GM21529 (cell line): ENCODE measurements around the gene TBC1D16.

Experiments used
- ATAC-seq: cut with Tn5 transposase; IDR thresholded peaks from one replicate; pipeline ENCODE4 v1.9.1; 2021; ENCODE audit not compliant: unreplicated experiment

Gene TBC1D16

GRCh38 chr17:80026359-80027042 is 9.2 kb downstream of the TBC1D16 start:
- no peak for ATAC-seq

DNA sequence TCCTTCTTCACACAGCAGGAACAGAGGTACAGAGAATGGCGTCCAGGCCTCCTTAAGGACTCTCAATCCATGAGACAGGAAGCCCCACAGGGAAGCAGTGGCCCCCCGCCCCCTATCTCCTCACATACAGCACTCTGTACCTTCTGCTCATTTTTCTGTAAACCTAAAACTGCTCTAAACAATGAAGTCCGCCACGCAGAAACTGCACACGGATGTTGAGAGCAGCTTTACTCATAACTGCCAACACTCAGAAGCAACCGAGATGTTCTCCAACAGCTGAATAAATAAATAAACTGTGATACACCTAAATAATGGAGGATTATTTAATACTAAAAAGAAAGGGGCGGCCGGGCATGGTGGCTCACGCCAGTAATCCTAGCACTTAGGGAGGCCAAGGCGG is 9.9 kb downstream of the TBC1D16 start:
- ATAC-seq, result no peak

- ATAC-seq, result no peak
Observed at GRCh38 chr17:80025140-80025539, 10.5 kb downstream of the TBC1D16 start.

DNA sequence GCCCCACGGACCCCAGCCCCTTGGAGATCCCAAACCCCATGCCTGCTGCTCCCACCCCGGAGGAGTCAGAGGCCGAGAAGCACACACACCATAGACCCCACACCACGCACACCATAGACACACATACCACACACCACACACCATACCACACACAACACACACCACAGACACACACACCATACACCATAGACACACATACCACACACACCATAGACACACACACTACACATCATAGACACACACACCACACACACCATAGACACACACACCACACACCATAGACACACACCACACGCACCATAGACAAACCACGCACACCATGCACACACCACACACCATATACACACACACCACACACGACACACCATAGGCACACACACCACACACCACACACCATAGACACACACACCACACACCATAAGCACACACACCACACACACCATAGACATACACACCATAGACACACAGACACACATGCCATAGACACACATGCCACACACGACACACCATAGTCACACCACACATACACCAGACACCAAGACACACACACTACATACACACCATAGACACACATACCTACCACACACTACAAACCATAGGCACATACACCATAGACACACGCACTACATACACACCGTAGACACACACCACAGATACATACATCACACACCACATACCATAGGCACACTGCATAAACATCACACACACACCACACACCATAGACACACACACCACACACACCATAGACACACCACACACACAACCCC is 11.3 kb downstream of the TBC1D16 start:
- no peak for ATAC-seq

DNA sequence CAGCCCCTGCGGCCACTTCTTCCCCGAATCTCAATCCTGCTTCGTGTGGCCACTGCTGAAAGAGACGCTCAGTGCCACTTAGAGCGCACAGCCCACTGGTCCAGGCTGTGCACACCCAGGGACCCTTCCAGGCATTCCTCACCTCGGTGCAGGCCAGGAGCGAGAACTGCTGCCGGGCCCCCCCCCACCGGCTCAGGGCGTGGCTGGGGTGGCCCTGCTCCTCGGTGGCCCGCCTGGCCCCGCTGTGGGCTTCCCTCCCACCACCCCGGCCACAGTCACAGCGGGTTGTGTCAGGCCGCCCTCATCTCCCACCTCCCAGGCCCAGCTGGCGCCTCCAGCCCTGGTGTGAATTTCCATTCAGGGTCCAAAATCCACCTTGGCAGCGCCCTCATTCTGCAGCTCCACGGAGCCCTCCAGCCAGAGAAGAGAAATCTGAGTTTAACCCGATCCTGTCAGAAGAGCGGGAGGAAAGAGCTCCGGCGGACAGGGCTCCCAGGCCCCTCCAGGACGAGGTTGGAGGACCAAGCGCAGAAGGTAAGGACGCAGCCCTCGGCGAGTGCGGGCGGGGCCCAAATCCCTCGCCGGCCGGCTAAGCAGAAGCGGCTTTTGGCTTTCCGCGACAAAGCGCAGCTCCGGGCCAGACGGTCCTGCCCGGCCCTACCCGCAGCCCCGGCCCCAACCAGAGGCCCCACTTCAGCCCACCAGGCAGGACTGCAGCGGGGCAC is 12.0 kb downstream of the TBC1D16 start:
- no peak for ATAC-seq

GRCh38 chr17:80021600-80021999 is 14.1 kb downstream of the TBC1D16 start:
- no peak for ATAC-seq

DNA sequence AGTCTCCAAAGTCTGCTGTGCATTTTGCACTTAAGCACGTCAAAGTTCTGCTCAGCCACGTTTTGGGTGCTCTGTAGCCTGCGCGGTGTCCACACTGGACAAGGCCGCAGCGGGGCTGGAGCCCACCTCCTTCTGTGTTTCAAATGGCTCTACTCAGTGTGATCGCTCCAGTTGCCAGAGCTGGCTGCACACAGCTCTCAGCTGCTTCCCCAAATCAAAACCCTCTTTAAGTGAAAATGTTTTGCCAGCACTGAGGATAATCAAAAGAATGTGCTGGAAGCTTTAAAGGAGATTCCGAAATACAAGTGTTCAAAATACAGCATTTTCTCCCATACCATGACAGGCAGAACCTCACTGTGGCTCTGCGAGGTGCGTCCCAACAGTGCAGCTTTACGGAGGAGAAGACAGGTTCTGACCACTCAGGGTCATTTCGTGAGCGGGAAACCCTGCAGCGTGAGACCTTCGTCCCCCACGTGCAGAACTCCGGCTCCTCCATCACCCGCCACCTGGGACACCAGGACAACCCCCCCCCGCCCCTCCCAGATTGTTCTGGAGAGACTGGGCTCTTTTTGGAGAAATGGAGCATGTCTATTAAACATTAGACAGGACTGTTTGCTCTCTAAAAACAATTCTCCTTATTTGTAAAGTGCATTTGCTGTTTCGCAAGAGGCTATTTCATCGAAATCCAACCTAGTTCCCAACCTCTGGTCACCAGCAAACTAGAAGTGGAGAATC is 16.6 kb downstream of the TBC1D16 start:
- ATAC-seq, result no peak

- ATAC-seq, result no peak
Observed at GRCh38 chr17:80017226-80018010, 18.3 kb downstream of the TBC1D16 start.

- ATAC-seq, result no peak
Observed at GRCh38 chr17:80012765-80013741, 22.6 kb downstream of the TBC1D16 start.

DNA sequence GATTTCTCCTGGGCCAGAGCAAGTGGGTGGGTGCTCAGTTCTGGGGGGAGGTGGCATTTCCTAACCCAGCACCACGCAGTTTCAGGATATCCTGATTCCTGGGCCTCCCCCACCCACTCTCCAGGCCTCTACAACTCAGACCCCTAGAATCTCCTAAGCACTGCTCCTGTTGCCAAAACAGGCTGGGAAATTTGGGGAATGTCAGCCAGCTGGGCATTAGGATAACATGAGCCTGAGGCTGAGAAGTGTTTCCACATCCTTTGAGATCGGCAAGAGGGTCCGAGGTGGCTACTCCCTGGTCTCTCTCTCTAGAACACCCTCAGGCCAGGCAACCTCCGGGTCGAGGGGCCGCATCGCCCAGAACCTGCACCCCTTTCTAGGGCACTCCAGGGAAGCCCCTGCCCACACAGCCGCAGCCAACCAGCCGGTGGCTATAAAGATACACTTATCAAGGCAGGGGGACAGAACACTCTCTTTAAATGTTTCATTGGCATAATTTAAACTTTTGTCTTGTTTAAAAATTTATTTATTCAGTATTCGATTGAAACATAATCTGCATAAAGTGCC is 23.6 kb downstream of the TBC1D16 start:
- ATAC-seq, result no peak

DNA sequence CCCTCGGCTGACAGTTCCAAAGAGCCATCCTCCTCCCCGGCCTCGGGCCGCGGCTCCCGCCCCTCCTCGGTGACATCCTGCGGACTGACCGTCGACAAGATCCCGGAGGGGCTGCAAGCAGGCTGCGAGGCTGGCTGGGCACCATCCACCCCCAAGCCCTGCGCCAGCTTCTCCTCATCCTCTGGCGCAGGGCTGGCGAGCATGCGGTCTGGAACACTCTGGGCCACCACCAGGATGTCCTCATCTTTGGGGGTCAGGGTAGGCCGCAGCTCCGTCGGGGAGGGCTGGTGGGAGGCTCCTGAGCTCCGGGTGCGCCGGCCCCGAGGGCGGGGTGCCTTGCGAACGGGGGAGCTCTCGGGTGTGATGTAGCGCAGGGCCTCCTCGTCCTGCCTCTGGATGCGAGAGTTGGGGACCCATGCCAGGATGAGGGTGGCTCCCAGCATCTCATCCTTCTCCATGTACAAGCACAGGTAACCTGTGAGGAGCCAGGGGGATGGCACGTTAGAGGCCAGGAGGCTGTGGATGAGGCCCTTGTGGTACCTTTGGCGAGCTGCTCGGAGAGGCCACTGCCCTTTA is 25.3 kb downstream of the TBC1D16 start:
- ATAC-seq, result no peak

DNA sequence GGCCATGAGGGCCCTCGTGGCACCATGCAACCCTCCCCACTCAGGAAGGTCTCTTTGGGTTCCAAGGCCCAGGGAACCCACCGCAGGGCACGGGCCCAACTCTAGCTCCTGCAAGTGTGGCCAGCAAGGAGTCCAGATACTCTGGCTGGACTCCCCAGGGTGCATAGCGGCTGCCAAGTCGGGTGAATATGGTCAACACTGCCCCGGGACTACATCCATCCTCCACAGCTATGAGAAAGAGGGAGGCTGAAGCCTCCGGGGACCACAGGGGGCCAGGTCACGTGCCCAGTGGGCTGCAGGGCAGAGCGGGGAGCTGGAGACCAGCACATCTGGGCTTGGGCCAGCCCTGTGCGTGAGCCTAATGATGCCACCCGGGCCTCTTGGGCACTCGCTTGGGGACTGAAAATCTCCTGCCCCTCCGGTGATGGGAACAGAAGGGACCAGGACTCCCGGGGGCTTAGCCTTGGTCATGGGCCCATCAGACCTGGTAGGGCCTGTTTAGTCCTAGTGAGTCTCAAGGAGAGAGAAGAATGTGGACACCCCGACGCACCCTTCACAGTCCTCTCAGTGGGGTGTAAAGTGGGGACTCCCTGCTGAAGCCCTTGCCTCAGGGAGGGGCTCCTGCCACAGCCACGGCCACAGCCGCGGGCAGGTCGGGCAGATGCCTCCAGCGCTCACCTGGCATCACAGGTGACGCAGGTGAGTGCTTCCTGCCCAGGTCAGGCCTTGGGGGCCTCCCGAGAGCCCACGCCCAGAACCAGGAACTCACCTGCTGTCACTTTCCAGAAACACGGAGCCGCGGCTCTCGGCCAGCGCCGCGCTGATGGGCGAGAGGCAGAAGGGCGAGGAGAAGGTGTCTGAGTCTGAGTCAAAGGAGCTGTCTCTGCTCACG is 26.0 kb downstream of the TBC1D16 start:
- no peak for ATAC-seq

GRCh38 chr17:80008848-80009247 is 26.8 kb downstream of the TBC1D16 start:
- ATAC-seq, result no peak

DNA sequence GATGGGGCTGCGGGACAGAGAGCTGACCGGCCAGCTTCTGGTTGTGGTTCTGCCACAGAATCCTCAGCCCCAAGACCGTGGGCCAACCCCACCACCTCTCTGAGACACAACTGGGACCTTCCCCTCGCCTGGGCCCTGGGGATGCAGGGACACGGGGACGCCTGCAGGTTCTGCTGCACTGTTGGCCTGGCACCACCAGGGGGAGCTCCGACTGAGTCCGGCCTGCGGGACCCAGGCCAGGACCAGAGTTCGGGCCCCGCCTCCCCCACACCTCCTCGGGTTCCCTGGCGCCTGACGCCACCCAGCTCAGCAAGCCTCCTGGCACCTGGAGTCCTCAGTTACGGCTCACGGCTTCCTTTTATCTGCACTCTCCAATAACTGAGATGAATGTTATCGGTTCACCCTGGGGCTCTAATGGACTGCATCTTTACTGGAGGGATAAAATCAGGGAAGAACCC is 27.3 kb downstream of the TBC1D16 start:
- peak; percentile 49 for ATAC-seq

- no peak for ATAC-seq
Observed at GRCh38 chr17:80007939-80008338, 27.7 kb downstream of the TBC1D16 start.

GRCh38 chr17:80006811-80007752 is 28.6 kb downstream of the TBC1D16 start:
- no peak for ATAC-seq
